ENCODE results near the gene DOCK1.

- TF ChIP-seq POLR2A (IDR thresholded peaks at IDR 0.05) (no peak), CTCF (IDR thresholded peaks at IDR 0.05) (no peak), POLR2AphosphoS5 (IDR thresholded peaks at IDR 0.05) (no peak), EP300 (IDR thresholded peaks at IDR 0.05) (no peak)
Observed at GRCh38 chr10:127315888-127316287, 410.7 kb downstream of the DOCK1 start.
